ENCODE results near the gene OR11G2.

- TF ChIP-seq CTCF (IDR thresholded peaks at IDR 0.05) = no peak
- no peak for TF ChIP-seq POLR2AphosphoS5 (IDR thresholded peaks at IDR 0.05; ENCODE audit: low read depth, low read length)
- no peak for TF ChIP-seq REST (IDR thresholded peaks at IDR 0.05; ENCODE audit: insufficient read depth in 1 of 2, low read depth in 2 of 2, low read length in 1 of 2)
These were observed 23.6 kb upstream of the OR11G2 start for GRCh38 chr14:20167091-20167490.
